K562 (cell line): ENCODE measurements around the gene OSTF1. TPM values are rescaled to one million over a fixed set of nuclear protein-coding genes. Genes with fewer than 3 reads are reported as not detected.

Source experiments
- ATAC-seq: fragments of 200-7000 bp; cut with Tn5 transposase; 3 replicates; pipeline ENCODE4 v1.9.1; 2020; ENCODE audit warnings: moderate library complexity
- BruUV-seq: library from RNA; stranded (reverse); fragments of 400-500 nt; replicated peaks from 2 replicates; lab custom pipeline; 2021; lab: Mats Ljungman, UMichigan
- CTCF ChIA-PET: fragments of 300-600 bp; formaldehyde crosslinking; extraction: SDS; loops from one replicate; lab custom pipeline; 2021; ENCODE audit warnings: low intra/inter-chr PET ratio; lab: Yijun Ruan, JAX
- POLR2A ChIA-PET: fragments of 300-600, 350-650 bp; sonication (Branson Sonifier 250); formaldehyde crosslinking; extraction: SDS; loops from one replicate; lab custom pipeline; 2021; ENCODE audit warnings: antibody characterized with exemption, inconsistent platforms; lab: Yijun Ruan, JAX
- DNase-seq, 4 experiments: peaks; one replicate each; pipeline versions ENCODE4 v3.0.0 to v3.0.0-alpha.2; 2011 to 2018; ENCODE audit warnings: low spot score in 3 of 4, mixed read lengths in 3 of 4; ENCODE audit errors: extremely low read depth in 1 of 4
- FAIRE-seq: peaks from 2 replicates; lab custom pipeline; 2011; peaks lifted over from hg19 to GRCh38; lab: Jason Lieb, UNC
- H2AFZ ChIP-seq: 2 replicates; pipeline ENCODE4 v1.6.0; 2011; ENCODE audit warnings: low read depth, low read length, control low read depth, inconsistent platforms
- H3K27ac ChIP-seq: fragments of 200-600 bp; 3 replicates; pipeline ENCODE4 v1.8.0; 2011; ENCODE audit warnings: low read depth, mild to moderate bottlenecking, control low read depth, inconsistent platforms, low read length, moderate library complexity, mixed read lengths; ENCODE audit errors: extremely low read depth
- H3K27me3 ChIP-seq, 2 experiments: fragments of 300-600 bp in 1 of 2; 2 replicates in 1 of 2; 3 replicates in 1 of 2; pipeline versions ENCODE4 v1.6.0 to v1.8.0; 2011; ENCODE audit warnings: inconsistent platforms in 2 of 2, low read length in 2 of 2, mild to moderate bottlenecking in 1 of 2, mixed read lengths in 1 of 2, moderate library complexity in 1 of 2; ENCODE audit not compliant: control insufficient read depth in 2 of 2, insufficient read depth in 2 of 2
- H3K36me3 ChIP-seq: fragments of 300-600 bp; 3 replicates; pipeline ENCODE4 v1.8.0; 2011; ENCODE audit warnings: mild to moderate bottlenecking, low read length, inconsistent platforms; ENCODE audit not compliant: control insufficient read depth, insufficient read depth
- H3K4me1 ChIP-seq, 2 experiments: fragments of 200-600 bp in 1 of 2; replicated peaks in 1 of 2; 2 replicates in 1 of 2; 3 replicates in 1 of 2; pipeline versions ENCODE4 v1.5.1 to v1.8.0; 2011; ENCODE audit warnings: inconsistent platforms in 2 of 2, low read length in 2 of 2, mild to moderate bottlenecking in 1 of 2, mixed read lengths in 1 of 2, moderate library complexity in 1 of 2; ENCODE audit not compliant: control insufficient read depth in 2 of 2, insufficient read depth in 2 of 2
- H3K4me2 ChIP-seq: 2 replicates; pipeline ENCODE4 v1.6.1; 2011; ENCODE audit warnings: low read length, control low read depth, inconsistent platforms, mixed read lengths; ENCODE audit not compliant: insufficient read depth
- H3K4me3 ChIP-seq: fragments of 200-600 bp; sonication (generic), shearing (Covaris generic); 2 replicates; pipeline ENCODE4 v1.5.1; 2016; ENCODE audit warnings: control low read depth, inconsistent platforms
- H3K79me2 ChIP-seq: fragments of 200-600 bp; 3 replicates; pipeline ENCODE4 v1.8.0; 2011; ENCODE audit warnings: low read length, inconsistent platforms; ENCODE audit not compliant: control insufficient read depth, insufficient read depth
- H3K9ac ChIP-seq, 2 experiments: 2 replicates each; pipeline versions ENCODE4 v1.6.0 to v1.6.1; 2011; ENCODE audit warnings: low read depth in 2 of 2, low read length in 2 of 2, control low read depth in 1 of 2, inconsistent platforms in 1 of 2, mild to moderate bottlenecking in 1 of 2, mixed read lengths in 1 of 2; ENCODE audit not compliant: insufficient read depth in 1 of 2
- H3K9me1 ChIP-seq: one replicate; pipeline ENCODE4 v1.6.0; 2011; ENCODE audit warnings: inconsistent platforms, mild to moderate bottlenecking, low read length, moderate library complexity; ENCODE audit not compliant: control insufficient read depth, insufficient read depth
- H3K9me3 ChIP-seq: replicated peaks from 2 replicates; pipeline ENCODE4 v1.5.1; 2011; ENCODE audit warnings: low read depth, low read length, inconsistent platforms; ENCODE audit not compliant: control insufficient read depth, insufficient read depth
- H4K20me1 ChIP-seq: replicated peaks from 2 replicates; pipeline ENCODE4 v1.6.1; 2011; ENCODE audit warnings: low read length, inconsistent platforms, mixed read lengths; ENCODE audit not compliant: control insufficient read depth, insufficient read depth
- CEBPG ChIP-seq, 3 experiments: fragments of 200-800 bp in 1 of 3; sonication (Bioruptor generic) in 1 of 3; sonication (generic) in 1 of 3; formaldehyde crosslinking in 1 of 3; IDR thresholded peaks in 2 of 3; conservative IDR thresholded peaks in 1 of 3; 2 replicates each; pipeline versions ENCODE4 v1.6.1 to v1.8.0; 2016 to 2022; ENCODE audit warnings: missing compliant biosample characterization in 2 of 3, missing genetic modification characterization in 2 of 3, mild to moderate bottlenecking in 1 of 3, missing genetic modification reagents in 1 of 3
- KAT2B ChIP-seq: IDR thresholded peaks from one replicate; pipeline ENCODE4 v1.6.1; 2012; ENCODE audit warnings: low read depth, mild to moderate bottlenecking, control low read depth, inconsistent platforms, low read length, moderate library complexity
- OTX1 ChIP-seq: fragments of 450-650 bp; formaldehyde crosslinking; IDR thresholded peaks from 2 replicates; pipeline ENCODE4 v1.4.0; 2022; ENCODE audit warnings: mild to moderate bottlenecking
- PPARD ChIP-seq: fragments of 250-450 bp; sonication (Bioruptor Pico); IDR thresholded peaks from 2 replicates; pipeline ENCODE4 v1.8.0; 2022; ENCODE audit warnings: inconsistent platforms, mild to moderate bottlenecking, moderate library complexity
- PURB ChIP-seq: sonication (generic); formaldehyde crosslinking; IDR thresholded peaks from 2 replicates; pipeline ENCODE4 v1.9.0; 2021; ENCODE audit warnings: low read depth, mild to moderate bottlenecking, missing genetic modification reagents
- SIRT6 ChIP-seq: IDR thresholded peaks from one replicate; pipeline ENCODE4 v1.6.1; 2012; ENCODE audit warnings: low read depth, mild to moderate bottlenecking, control low read depth, inconsistent platforms, low read length, moderate library complexity
- SPI1 ChIP-seq: IDR thresholded peaks from 2 replicates; pipeline ENCODE4 v1.6.1; 2011; ENCODE audit warnings: low read depth, low read length, control low read depth, borderline replicate concordance
- TRIM24 ChIP-seq, 2 experiments: fragments of 450-650 bp; IDR thresholded peaks; 2 replicates each; pipeline ENCODE4 v1.6.1; 2016
- ZNF124 ChIP-seq: sonication (generic); formaldehyde crosslinking; IDR thresholded peaks from 2 replicates; pipeline ENCODE4 v1.8.1; 2022; ENCODE audit warnings: missing genetic modification reagents
- ZNF24 ChIP-seq: fragments of 450-650 bp; IDR thresholded peaks from 2 replicates; pipeline ENCODE4 v1.6.1; 2016
- ZNF589 ChIP-seq: fragments of 200-800 bp; sonication (Bioruptor generic); IDR thresholded peaks from 2 replicates; pipeline ENCODE4 v1.6.1; 2016; ENCODE audit warnings: low read depth, missing genetic modification characterization, missing compliant biosample characterization
- WGBS: fragments of 100-300 bp; shearing (Covaris generic); methylation state at CpG from one replicate; pipeline ENCODE4 v1.1.6; 2016; ENCODE audit warnings: low coverage, mixed read lengths; ENCODE audit not compliant: insufficient coverage; ENCODE audit errors: missing lambda C conversion rate; 5-methylcytosine and 5-hydroxymethylcytosine counted together
- in situ Hi-C: fragments of 300-500 bp; cut with MboI; formaldehyde crosslinking; loops from 4 replicates; pipeline ENCODE4 v1.15.0; 2018; ENCODE audit warnings: inconsistent platforms, mixed read lengths
- intact Hi-C: fragments of 100-400 bp; cut with micrococcal nuclease; formaldehyde crosslinking; loops from 2 replicates; pipeline ENCODE4 v1.14.2; 2022
- polyA plus RNA-seq, 8 experiments: library from polyadenylated mRNA; depleted of rRNA in 4 of 8; stranded (reverse) in 5 of 8; unstranded in 3 of 8; fragments of >200 nt; fragmentation: Nextera tagmentation in 2 of 8; fragmentation: Illumina TruSeq in 1 of 8; extraction: Ambion mirVana in 2 of 8; extraction: Trizol in 1 of 8; gene quantifications; 2 replicates each; pipeline versions ENCODE4 v1.2.1 to v1.2.3, GENCODE V29; 2011 to 2014; ENCODE audit warnings: inconsistent platforms in 1 of 8, missing spikeins in 1 of 8
- total RNA-seq, 7 experiments: library from RNA; depleted of rRNA in 6 of 7; stranded (reverse); fragments of >200 nt in 6 of 7; fragmentation: Illumina TruSeq in 2 of 7; extraction: Trizol in 2 of 7; gene quantifications; 2 replicates each; pipeline versions ENCODE4 v1.2.1 to v1.2.3, GENCODE V29; 2011 to 2021; ENCODE audit warnings: low replicate concordance in 1 of 7
- TF ChIP-seq, protein P1 (sequence below): sonication (generic); formaldehyde crosslinking; IDR thresholded peaks from 2 replicates; pipeline ENCODE4 v1.8.1; 2023; ENCODE audit warnings: mild to moderate bottlenecking, missing genetic modification reagents

OSTF1 gene
- total and polyA plus RNA-seq, 9 of the 15 experiments (the other 6 are each of a cell fraction or from before 2014, with no cell fraction given): 15.0 to 37.3 (median 23.0) TPM

DNA sequence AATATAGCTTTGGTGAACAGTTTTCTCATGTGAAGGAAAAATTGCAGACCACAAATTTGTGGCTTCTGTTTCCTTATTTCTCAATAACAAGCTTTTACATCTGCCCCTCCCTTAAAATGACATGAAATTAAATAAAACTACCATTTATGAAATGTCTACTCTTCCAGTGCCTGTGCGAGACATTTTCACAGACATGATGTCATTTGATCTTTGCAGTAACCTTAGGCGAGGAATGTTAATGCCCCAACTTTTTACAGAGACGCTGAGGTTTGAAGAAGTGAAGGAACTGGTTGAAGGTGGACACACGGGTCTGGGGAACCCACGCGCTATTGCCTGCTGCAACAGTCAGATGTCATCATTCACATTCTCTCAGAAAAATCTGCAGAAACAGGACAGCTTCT lies 61.5 kb downstream of the OSTF1 start:
- Histone ChIP-seq H4K20me1 (no peaks in the 10 kb centered on the region), H3K27ac (no peak overlapping the region), H3K9ac (no peak overlapping the region)
- no TSS peak for BruUV-seq
- no peak for DNase-seq
- TF ChIP-seq ZNF24: peak; percentile 49; the same call in 1 of the 2 replicates
- TF ChIP-seq KAT2B: no peak
- TF ChIP-seq CEBPG (CRISPR knock-in tag; IDR thresholded peaks at IDR 0.05): no peak
- peak in 1 of 2 experiments; percentile 51; a peak in 1 of 4 replicates for TF ChIP-seq CEBPG (tag; conservative IDR thresholded peaks at IDR 0.05 in 1 of 2, IDR thresholded peaks at IDR 0.05 in 1 of 2)
- TF ChIP-seq, all 486 proteins: peak for 2
- H3K27me3 ChIP-seq: no peaks in the 10 kb centered on the region
- H3K79me2 ChIP-seq: no peaks in the 10 kb centered on the region
- no peak overlapping the region for H2AFZ ChIP-seq
- in situ Hi-C loops (no loop called here), intact Hi-C loops (no loop called here)
- no peaks in the 10 kb centered on the region; a peak in 1 of 5 replicates for H3K4me1 ChIP-seq
- H3K4me3 ChIP-seq: no peak overlapping the region
- H3K9me1 ChIP-seq: no peaks in the 10 kb centered on the region
- H3K4me2 ChIP-seq: no peak overlapping the region
- no peak for ATAC-seq
- no peaks in the 10 kb centered on the region for H3K9me3 ChIP-seq
- FAIRE-seq: no peak
- 65% methylated on average over 6 of the region's 6 CpGs for WGBS
- H3K36me3 ChIP-seq: no peaks in the 10 kb centered on the region
- ChIA-PET POLR2A (no interaction called here), CTCF (no interaction called here)

DNA sequence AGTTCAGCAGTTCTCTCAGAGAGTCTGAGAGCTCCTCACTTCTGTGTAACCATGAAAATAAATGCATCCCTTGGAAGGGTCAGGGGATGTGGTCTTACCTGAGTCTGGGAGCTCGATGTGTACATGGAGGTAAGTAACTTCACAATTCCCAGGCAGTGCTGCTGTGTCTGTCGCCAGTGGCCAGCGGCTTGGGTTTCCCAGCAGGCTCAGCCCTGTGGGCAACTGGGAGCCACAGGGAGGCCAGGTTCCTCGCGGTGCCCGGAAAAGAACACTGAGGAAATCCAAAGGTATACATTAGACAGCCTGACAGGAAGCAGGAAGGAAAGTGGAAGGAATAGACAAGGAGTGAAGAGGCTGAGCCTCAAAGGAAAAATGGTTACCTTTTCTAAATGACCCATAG lies 62.2 kb downstream of the OSTF1 start:
- Histone ChIP-seq H3K36me3 (no peaks in the 10 kb centered on the region), H2AFZ (no peak overlapping the region), H3K4me3 (no peak overlapping the region), H3K27ac (no peak overlapping the region)
- POLR2A ChIA-PET: no interaction called here
- TF ChIP-seq OTX1 (CRISPR knock-in tag) (no peak), ZNF124 (CRISPR knock-in tag) (no peak), PURB (CRISPR knock-in tag) (no peak), SPI1 (no peak), PPARD (CRISPR knock-in tag) (no peak), TRIM24 (IDR thresholded peaks at IDR 0.05) (no peak), SIRT6 (no peak), ZNF589 (CRISPR knock-in tag) (no peak)
- TF ChIP-seq, protein P1, sequence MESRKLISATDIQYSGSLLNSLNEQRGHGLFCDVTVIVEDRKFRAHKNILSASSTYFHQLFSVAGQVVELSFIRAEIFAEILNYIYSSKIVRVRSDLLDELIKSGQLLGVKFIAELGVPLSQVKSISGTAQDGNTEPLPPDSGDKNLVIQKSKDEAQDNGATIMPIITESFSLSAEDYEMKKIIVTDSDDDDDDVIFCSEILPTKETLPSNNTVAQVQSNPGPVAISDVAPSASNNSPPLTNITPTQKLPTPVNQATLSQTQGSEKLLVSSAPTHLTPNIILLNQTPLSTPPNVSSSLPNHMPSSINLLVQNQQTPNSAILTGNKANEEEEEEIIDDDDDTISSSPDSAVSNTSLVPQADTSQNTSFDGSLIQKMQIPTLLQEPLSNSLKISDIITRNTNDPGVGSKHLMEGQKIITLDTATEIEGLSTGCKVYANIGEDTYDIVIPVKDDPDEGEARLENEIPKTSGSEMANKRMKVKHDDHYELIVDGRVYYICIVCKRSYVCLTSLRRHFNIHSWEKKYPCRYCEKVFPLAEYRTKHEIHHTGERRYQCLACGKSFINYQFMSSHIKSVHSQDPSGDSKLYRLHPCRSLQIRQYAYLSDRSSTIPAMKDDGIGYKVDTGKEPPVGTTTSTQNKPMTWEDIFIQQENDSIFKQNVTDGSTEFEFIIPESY: no peak
- TF ChIP-seq, all 486 proteins: peak for 0
- no peaks in the 10 kb centered on the region for H3K27me3 ChIP-seq
- no peaks in the 10 kb centered on the region for H3K9me1 ChIP-seq
- in situ Hi-C loops: no loop called here
- H3K79me2 ChIP-seq: no peaks in the 10 kb centered on the region
- H3K9ac ChIP-seq: no peak overlapping the region
- no peak overlapping the region for H3K4me2 ChIP-seq
- no peaks in the 10 kb centered on the region for H3K9me3 ChIP-seq
- no peaks in the 10 kb centered on the region for H4K20me1 ChIP-seq
- FAIRE-seq (no peak), ATAC-seq (no peak; the same call in 2 of the 3 replicates), DNase-seq (no peak)
- H3K4me1 ChIP-seq: no peaks in the 10 kb centered on the region; a peak in 1 of 5 replicates
- no TSS peak for BruUV-seq
- CTCF ChIA-PET: no interaction called here
- intact Hi-C loops: no loop called here
- WGBS: 57% methylated on average over 5 of the region's 6 CpGs
